Measurements from ENCODE around the gene LDLRAD3. TPM values are rescaled to one million over a fixed set of nuclear protein-coding genes. Genes with fewer than 3 reads are reported as not detected.

LDLRAD3 gene
- polyA plus RNA-seq, 3 donors, result 7.3 to 14.1 (median 10.4) TPM

- Mint-ChIP-seq H3K4me1 (peaks cover 21% of the 10 kb centered on the region), H3K27me3 (ENCODE audit: low read depth in 3 of 3) (peaks cover 0 to 6% (median 4%) of the 10 kb centered on the region in 3 donors), H3K27ac (peak overlapping the region in 2 of 7 donors; percentile 33 to 52), H3K9me3 (peaks cover 9 to 16% (median 11%) of the 10 kb centered on the region in 7 donors), H3K4me3 (no peak overlapping the region), H3K36me3 (peaks cover 41 to 53% of the 10 kb centered on the region in 2 donors)
- no peak overlapping the region for H3K4me3 ChIP-seq (replicated peaks in 1 of 3; ENCODE audit: low read depth in 2 of 3, low read length in 3 of 3)
- H3K27ac ChIP-seq (ENCODE audit: low read depth in 1 of 2, low read length in 2 of 2), result no peak overlapping the region
- H3K4me1 ChIP-seq (ENCODE audit: control insufficient read depth in 1 of 2, insufficient read depth in 2 of 2, low read length in 2 of 2), result peaks cover 10 to 15% of the 10 kb centered on the region in 2 donors
- H3K4me2 ChIP-seq (replicated peaks; ENCODE audit: extremely low read depth, low read length, poor library complexity, severe bottlenecking), result no peak overlapping the region
- no peak overlapping the region for H3K9ac ChIP-seq (ENCODE audit: insufficient read depth, low read length, poor library complexity, severe bottlenecking)
- H4K20me1 ChIP-seq (ENCODE audit: insufficient read depth, low read length), result no peaks in the 10 kb centered on the region
- TF ChIP-seq CTCF (IDR thresholded peaks at IDR 0.05), result no peak
- H3K9me3 ChIP-seq (replicated peaks in 1 of 2; ENCODE audit: control insufficient read depth in 1 of 2, insufficient read depth in 1 of 2, low read length in 2 of 2), result peaks cover 0 to 9% of the 10 kb centered on the region in 2 donors
- no peaks in the 10 kb centered on the region for H3K27me3 ChIP-seq (ENCODE audit: control insufficient read depth in 2 of 2, insufficient read depth in 2 of 2, low read length in 2 of 2)
- intact Hi-C loops (cut with micrococcal nuclease), result no loop called here
- H3K79me2 ChIP-seq (ENCODE audit: insufficient read depth, low read length), result no peaks in the 10 kb centered on the region
- no peak overlapping the region for H2AFZ ChIP-seq (ENCODE audit: insufficient read depth, low read depth, low read length, poor library complexity, severe bottlenecking)
- peaks cover 2 to 33% of the 10 kb centered on the region in 2 donors for H3K36me3 ChIP-seq (replicated peaks in 1 of 2; ENCODE audit: control insufficient read depth in 1 of 2, insufficient read depth in 2 of 2, low read length in 2 of 2)
- no peak for DNase-seq
Measured at GRCh38 chr11:36089920-36090319, 146.1 kb downstream of the LDLRAD3 start.

GRCh38 chr11:36090356-36091109, 146.7 kb downstream of the LDLRAD3 start:
- H3K9me3 Mint-ChIP-seq, result peaks cover 7 to 16% (median 9%) of the 10 kb centered on the region in 7 donors
- DNase-seq, result peak in 1 of 3 donors; percentile 7
- Histone ChIP-seq H3K36me3 (replicated peaks in 1 of 2; ENCODE audit: control insufficient read depth in 1 of 2, insufficient read depth in 2 of 2, low read length in 2 of 2) (peaks cover 2 to 31% of the 10 kb centered on the region in 2 donors), H3K27ac (ENCODE audit: low read depth in 1 of 2, low read length in 2 of 2) (no peak overlapping the region), H3K4me3 (replicated peaks in 1 of 3; ENCODE audit: low read depth in 2 of 3, low read length in 3 of 3) (no peak overlapping the region), H3K9me3 (replicated peaks in 1 of 2; ENCODE audit: control insufficient read depth in 1 of 2, insufficient read depth in 1 of 2, low read length in 2 of 2) (peaks cover 0 to 8% of the 10 kb centered on the region in 2 donors), H3K27me3 (ENCODE audit: control insufficient read depth in 2 of 2, insufficient read depth in 2 of 2, low read length in 2 of 2) (no peaks in the 10 kb centered on the region), H2AFZ (ENCODE audit: insufficient read depth, low read depth, low read length, poor library complexity, severe bottlenecking) (no peak overlapping the region), H3K9ac (ENCODE audit: insufficient read depth, low read length, poor library complexity, severe bottlenecking) (peak overlapping the region; percentile 19), H4K20me1 (ENCODE audit: insufficient read depth, low read length) (no peaks in the 10 kb centered on the region), H3K79me2 (ENCODE audit: insufficient read depth, low read length) (no peaks in the 10 kb centered on the region), H3K4me1 (ENCODE audit: control insufficient read depth in 1 of 2, insufficient read depth in 2 of 2, low read length in 2 of 2) (peaks cover 10 to 15% of the 10 kb centered on the region in 2 donors), H3K4me2 (replicated peaks; ENCODE audit: extremely low read depth, low read length, poor library complexity, severe bottlenecking) (no peak overlapping the region)
- WGBS (ENCODE audit: insufficient coverage), result 0% methylated on average over 5 of the region's 10 CpGs
- peaks cover 21% of the 10 kb centered on the region for H3K4me1 Mint-ChIP-seq
- H3K27ac Mint-ChIP-seq, result peak overlapping the region in 4 of 7 donors; percentile 3 to 52 (median 40)
- H3K4me3 Mint-ChIP-seq, result peak overlapping the region in 1 of 2 donors; percentile 33
- no peak for TF ChIP-seq CTCF (IDR thresholded peaks at IDR 0.05)
- peaks cover 39 to 49% of the 10 kb centered on the region in 2 donors for H3K36me3 Mint-ChIP-seq
- peaks cover 0 to 6% (median 4%) of the 10 kb centered on the region in 3 donors for H3K27me3 Mint-ChIP-seq (ENCODE audit: low read depth in 3 of 3)
- intact Hi-C loops (cut with micrococcal nuclease), result no loop called here
